ENCODE measurements around the gene CELF4. TPM values are rescaled to one million over a fixed set of nuclear protein-coding genes. Genes with fewer than 3 reads are reported as not detected.

Gene CELF4
- total RNA-seq, 1 experiment from 2014 or later, result 0.40 TPM

DNA sequence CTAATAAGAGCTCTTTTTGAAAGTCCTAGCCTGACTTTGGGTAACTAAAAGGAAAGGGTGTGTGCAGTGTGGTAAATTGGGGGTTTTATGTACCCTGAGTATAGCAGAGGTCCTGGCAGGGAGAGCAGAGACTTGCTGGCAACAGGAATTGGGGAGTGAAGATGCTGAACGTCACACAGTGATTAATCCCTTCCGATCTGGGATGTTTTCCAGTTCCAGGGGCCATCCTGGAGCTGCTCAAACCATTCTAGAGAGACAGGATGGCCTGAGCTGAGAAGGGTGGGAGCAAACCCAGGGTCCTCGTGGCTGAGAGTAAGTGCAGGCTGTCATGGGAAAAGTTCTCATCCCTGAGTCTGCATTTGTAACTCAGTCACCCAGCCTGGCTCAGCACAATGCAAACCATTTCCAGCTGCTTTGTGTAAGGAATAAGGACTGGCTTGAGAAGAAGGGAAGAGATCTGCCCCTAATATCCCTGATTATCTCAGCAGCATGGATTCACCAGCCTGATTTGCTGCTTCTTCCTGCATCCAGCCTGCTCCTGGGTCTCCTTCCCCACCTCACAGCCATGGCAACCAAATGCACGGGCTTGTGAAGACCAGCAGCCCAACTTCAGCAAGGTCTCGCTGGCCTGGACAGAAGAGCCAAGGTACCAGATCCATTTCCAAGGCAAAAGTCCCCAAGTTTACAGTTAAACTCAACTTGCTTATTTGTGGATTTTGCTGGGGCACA, 47.1 kb upstream of the CELF4 start:
- Histone ChIP-seq H3K9me3 (ENCODE audit: low read length) (no peaks in the 10 kb centered on the region), H3K9ac (ENCODE audit: low read length) (no peak overlapping the region), H3K27me3 (ENCODE audit: low read length) (no peaks in the 10 kb centered on the region), H3K79me2 (ENCODE audit: low read length) (no peaks in the 10 kb centered on the region), H3K4me3 (ENCODE audit: low read length) (no peak overlapping the region), H4K20me1 (ENCODE audit: low read length) (no peaks in the 10 kb centered on the region), H2AFZ (ENCODE audit: low read length) (no peak overlapping the region), H3K27ac (ENCODE audit: low read length) (no peak overlapping the region), H3K4me1 (ENCODE audit: insufficient read depth, low read length) (no peaks in the 10 kb centered on the region), H3F3A (ENCODE audit: low read length, unreplicated experiment) (no peaks in the 10 kb centered on the region), H3K4me2 (ENCODE audit: low read length) (no peak overlapping the region), H3K36me3 (ENCODE audit: low read depth, low read length) (no peaks in the 10 kb centered on the region), H3K9me2 (replicated peaks; ENCODE audit: low read length) (no peaks in the 10 kb centered on the region)
- no peak for TF ChIP-seq EZH2phosphoT487 (IDR thresholded peaks at IDR 0.05; ENCODE audit: borderline replicate concordance, low read length)
- TF ChIP-seq, protein P1, sequence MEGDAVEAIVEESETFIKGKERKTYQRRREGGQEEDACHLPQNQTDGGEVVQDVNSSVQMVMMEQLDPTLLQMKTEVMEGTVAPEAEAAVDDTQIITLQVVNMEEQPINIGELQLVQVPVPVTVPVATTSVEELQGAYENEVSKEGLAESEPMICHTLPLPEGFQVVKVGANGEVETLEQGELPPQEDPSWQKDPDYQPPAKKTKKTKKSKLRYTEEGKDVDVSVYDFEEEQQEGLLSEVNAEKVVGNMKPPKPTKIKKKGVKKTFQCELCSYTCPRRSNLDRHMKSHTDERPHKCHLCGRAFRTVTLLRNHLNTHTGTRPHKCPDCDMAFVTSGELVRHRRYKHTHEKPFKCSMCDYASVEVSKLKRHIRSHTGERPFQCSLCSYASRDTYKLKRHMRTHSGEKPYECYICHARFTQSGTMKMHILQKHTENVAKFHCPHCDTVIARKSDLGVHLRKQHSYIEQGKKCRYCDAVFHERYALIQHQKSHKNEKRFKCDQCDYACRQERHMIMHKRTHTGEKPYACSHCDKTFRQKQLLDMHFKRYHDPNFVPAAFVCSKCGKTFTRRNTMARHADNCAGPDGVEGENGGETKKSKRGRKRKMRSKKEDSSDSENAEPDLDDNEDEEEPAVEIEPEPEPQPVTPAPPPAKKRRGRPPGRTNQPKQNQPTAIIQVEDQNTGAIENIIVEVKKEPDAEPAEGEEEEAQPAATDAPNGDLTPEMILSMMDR (conservative IDR thresholded peaks at IDR 0.05; ENCODE audit: low read depth, low read length), result no peak
- intact Hi-C loops (cut with micrococcal nuclease), result no loop called here
- no peak for DNase-seq
- ChIA-PET POLR2A (ENCODE audit: unreplicated experiment) (no interaction called here), CTCF (no interaction called here)
- no peak for ATAC-seq
- no TSS peak for BruUV-seq (replicated peaks)

DNA sequence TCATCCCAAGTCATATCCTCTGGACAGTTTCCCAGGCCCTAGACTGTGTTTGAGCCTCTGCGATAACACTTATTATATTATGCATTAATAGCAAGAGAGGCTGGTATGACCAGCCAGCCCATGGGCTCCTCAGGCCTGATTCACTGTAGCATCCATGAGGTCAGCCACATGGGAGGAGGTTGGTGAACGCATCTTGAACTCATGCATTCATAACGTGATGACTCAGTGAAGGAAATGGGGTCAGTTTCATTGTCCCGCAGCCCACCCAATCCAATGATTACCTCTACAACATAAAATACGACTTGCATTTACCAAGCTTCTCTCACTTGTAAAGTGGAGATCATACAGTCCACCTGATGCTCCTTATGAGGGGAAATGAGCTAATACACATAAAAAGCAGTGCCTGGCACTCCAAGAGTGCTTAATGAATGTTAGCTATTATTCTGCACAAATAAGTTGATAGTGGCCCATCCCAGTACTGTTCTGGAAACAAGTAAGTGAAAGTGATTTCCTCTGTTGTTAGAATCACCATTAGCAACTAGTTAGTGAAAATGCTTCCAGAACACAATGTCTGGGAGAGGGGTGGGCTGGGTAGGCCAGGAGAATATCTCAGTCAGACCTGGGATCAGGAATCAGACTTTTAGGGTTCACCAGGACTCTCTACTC, 46.1 kb upstream of the CELF4 start:
- H2AFZ ChIP-seq (ENCODE audit: low read length), result no peak overlapping the region
- CTCF ChIA-PET, result no interaction called here
- H3K9me3 ChIP-seq (ENCODE audit: low read length), result no peaks in the 10 kb centered on the region
- H3K4me3 ChIP-seq (ENCODE audit: low read length), result no peak overlapping the region
- no peaks in the 10 kb centered on the region for H3K27me3 ChIP-seq (ENCODE audit: low read length)
- no peak for TF ChIP-seq EZH2phosphoT487 (IDR thresholded peaks at IDR 0.05; ENCODE audit: borderline replicate concordance, low read length)
- no peak for TF ChIP-seq EZH2 (IDR thresholded peaks at IDR 0.05; ENCODE audit: low read length, unreplicated experiment)
- TF ChIP-seq, protein P1 (conservative IDR thresholded peaks at IDR 0.05; ENCODE audit: low read depth, low read length), result no peak
- no TSS peak for BruUV-seq (replicated peaks)
- H3K79me2 ChIP-seq (ENCODE audit: low read length), result no peaks in the 10 kb centered on the region
- H3K27ac ChIP-seq (ENCODE audit: low read length), result no peak overlapping the region
- no peak overlapping the region for H3K9ac ChIP-seq (ENCODE audit: low read length)
- intact Hi-C loops (cut with micrococcal nuclease), result no loop called here
- no peaks in the 10 kb centered on the region for H3K36me3 ChIP-seq (ENCODE audit: low read depth, low read length)
- DNase-seq, result no peak
- H3K4me2 ChIP-seq (ENCODE audit: low read length), result no peak overlapping the region
- POLR2A ChIA-PET (ENCODE audit: unreplicated experiment), result no interaction called here
- no peaks in the 10 kb centered on the region for H3K9me2 ChIP-seq (replicated peaks; ENCODE audit: low read length)
- no peaks in the 10 kb centered on the region for H3F3A ChIP-seq (ENCODE audit: low read length, unreplicated experiment)
- no peaks in the 10 kb centered on the region for H4K20me1 ChIP-seq (ENCODE audit: low read length)
- no peaks in the 10 kb centered on the region for H3K4me1 ChIP-seq (ENCODE audit: insufficient read depth, low read length)
- ATAC-seq, result no peak

DNA sequence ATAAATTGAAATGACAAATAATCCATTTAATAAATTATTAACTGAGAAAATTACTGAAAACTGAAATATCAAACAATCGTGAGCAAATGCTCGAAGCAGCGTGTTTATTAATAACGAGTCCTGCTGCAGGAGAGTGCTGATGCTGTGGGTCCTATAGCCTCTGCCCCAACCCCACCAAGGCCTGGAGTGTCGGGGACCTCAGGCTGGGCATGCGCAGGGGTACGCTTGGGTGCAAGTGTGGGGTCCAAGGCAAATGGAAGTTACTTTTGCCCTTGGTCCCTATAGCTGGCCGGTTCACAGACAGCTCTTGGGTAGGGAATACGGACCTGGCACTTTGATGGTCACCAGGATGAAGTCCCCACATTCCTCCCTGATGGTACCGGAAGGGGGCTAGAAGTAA, 43.3 kb upstream of the CELF4 start:
- TF ChIP-seq EZH2 (IDR thresholded peaks at IDR 0.05; ENCODE audit: low read length, unreplicated experiment), result no peak
- TF ChIP-seq, protein P1 (conservative IDR thresholded peaks at IDR 0.05; ENCODE audit: low read depth, low read length), result no peak
- no peak for TF ChIP-seq EZH2phosphoT487 (IDR thresholded peaks at IDR 0.05; ENCODE audit: borderline replicate concordance, low read length)
- Histone ChIP-seq H3K27ac (ENCODE audit: low read length) (no peak overlapping the region), H4K20me1 (ENCODE audit: low read length) (no peaks in the 10 kb centered on the region), H3K9me2 (replicated peaks; ENCODE audit: low read length) (no peaks in the 10 kb centered on the region), H2AFZ (ENCODE audit: low read length) (no peak overlapping the region), H3K9ac (ENCODE audit: low read length) (no peak overlapping the region), H3K79me2 (ENCODE audit: low read length) (no peaks in the 10 kb centered on the region), H3K4me1 (ENCODE audit: insufficient read depth, low read length) (no peaks in the 10 kb centered on the region), H3K27me3 (ENCODE audit: low read length) (no peaks in the 10 kb centered on the region), H3K9me3 (ENCODE audit: low read length) (no peaks in the 10 kb centered on the region), H3K4me2 (ENCODE audit: low read length) (no peak overlapping the region), H3F3A (ENCODE audit: low read length, unreplicated experiment) (no peaks in the 10 kb centered on the region), H3K4me3 (ENCODE audit: low read length) (no peak overlapping the region), H3K36me3 (ENCODE audit: low read depth, low read length) (no peaks in the 10 kb centered on the region)
- no peak for ATAC-seq
- BruUV-seq (replicated peaks), result no TSS peak
- CTCF ChIA-PET, result no interaction called here
- intact Hi-C loops (cut with micrococcal nuclease), result no loop called here
- POLR2A ChIA-PET (ENCODE audit: unreplicated experiment), result no interaction called here
- no peak for DNase-seq

Data from PC-3 (cell line).